ENCODE measurements around the gene CYP26B1. TPM values are rescaled to one million over a fixed set of nuclear protein-coding genes. Genes with fewer than 3 reads are reported as not detected.
A peak's percentile ranks its signal among the peaks of the same experiment; 100 is the strongest.

The CYP26B1 gene
- total RNA-seq, 1 experiment from 2014 or later, result 0.20 TPM

- H3K9me3 ChIP-seq (ENCODE audit: control insufficient read depth, low read depth, low read length), result no peaks in the 10 kb centered on the region
- no peak overlapping the region for H4K91ac ChIP-seq (ENCODE audit: insufficient read length, low read depth, low read length)
- H3K4me2 ChIP-seq (ENCODE audit: insufficient read depth, insufficient read length, low read length), result peak overlapping the region; percentile 66
- H4K5ac ChIP-seq (ENCODE audit: insufficient read length, low read depth, low read length), result no peak overlapping the region
- no peak overlapping the region for H4K8ac ChIP-seq (replicated peaks; ENCODE audit: insufficient read length, low read depth, low read length)
- no peak overlapping the region for H3K4ac ChIP-seq (ENCODE audit: low read depth, low read length)
- H2AFZ ChIP-seq (ENCODE audit: low read length), result no peak overlapping the region
- no peak for DNase-seq
- H2BK120ac ChIP-seq (ENCODE audit: low read depth, low read length, poor library complexity, severe bottlenecking), result no peak overlapping the region
- no peaks in the 10 kb centered on the region; a peak in 1 of 7 replicates for H3K36me3 Mint-ChIP-seq (ENCODE audit: insufficient read depth in 1 of 3, low read depth in 3 of 3)
- WGBS (ENCODE audit: extremely low coverage, insufficient read length, low lambda C conversion rate), result no CpG with 5 or more reads among the region's 45 CpGs
- no peak overlapping the region for H2BK12ac ChIP-seq (ENCODE audit: insufficient read length, low read depth, low read length)
- H3K79me2 ChIP-seq (ENCODE audit: insufficient read depth, low read length), result no peaks in the 10 kb centered on the region
- no peak overlapping the region for H3K27ac ChIP-seq (ENCODE audit: insufficient read length, low read depth, low read length)
- no peak overlapping the region for H2BK20ac ChIP-seq (ENCODE audit: low read depth, low read length, poor library complexity, severe bottlenecking)
- H3K14ac ChIP-seq (ENCODE audit: insufficient read depth, low read length), result no peak overlapping the region; the same call in 1 of the 2 replicates
- H3K18ac ChIP-seq (ENCODE audit: insufficient read length, low read depth, low read length), result no peak overlapping the region
- no peak overlapping the region for H3K56ac ChIP-seq (ENCODE audit: insufficient read length, low read depth, low read length)
- H4K20me1 ChIP-seq (ENCODE audit: control insufficient read depth, insufficient read depth, insufficient read length), result peaks cover 5% of the 10 kb centered on the region
- no peaks in the 10 kb centered on the region for H3K79me1 ChIP-seq (ENCODE audit: insufficient read depth, low read depth, low read length, poor library complexity, severe bottlenecking)
- no peak overlapping the region; a peak in 1 of 7 replicates for H3K27ac Mint-ChIP-seq
- H3K23ac ChIP-seq (ENCODE audit: insufficient read length, low read depth, low read length), result no peak overlapping the region
- H3K27me3 Mint-ChIP-seq (ENCODE audit: low read depth), result peaks cover 88% of the 10 kb centered on the region
- no peak overlapping the region for H2AK5ac ChIP-seq (ENCODE audit: insufficient read length, low read length)
- peaks cover 51% of the 10 kb centered on the region for H3K27me3 ChIP-seq (ENCODE audit: insufficient read depth, low read length)
- TF ChIP-seq, protein P1, sequence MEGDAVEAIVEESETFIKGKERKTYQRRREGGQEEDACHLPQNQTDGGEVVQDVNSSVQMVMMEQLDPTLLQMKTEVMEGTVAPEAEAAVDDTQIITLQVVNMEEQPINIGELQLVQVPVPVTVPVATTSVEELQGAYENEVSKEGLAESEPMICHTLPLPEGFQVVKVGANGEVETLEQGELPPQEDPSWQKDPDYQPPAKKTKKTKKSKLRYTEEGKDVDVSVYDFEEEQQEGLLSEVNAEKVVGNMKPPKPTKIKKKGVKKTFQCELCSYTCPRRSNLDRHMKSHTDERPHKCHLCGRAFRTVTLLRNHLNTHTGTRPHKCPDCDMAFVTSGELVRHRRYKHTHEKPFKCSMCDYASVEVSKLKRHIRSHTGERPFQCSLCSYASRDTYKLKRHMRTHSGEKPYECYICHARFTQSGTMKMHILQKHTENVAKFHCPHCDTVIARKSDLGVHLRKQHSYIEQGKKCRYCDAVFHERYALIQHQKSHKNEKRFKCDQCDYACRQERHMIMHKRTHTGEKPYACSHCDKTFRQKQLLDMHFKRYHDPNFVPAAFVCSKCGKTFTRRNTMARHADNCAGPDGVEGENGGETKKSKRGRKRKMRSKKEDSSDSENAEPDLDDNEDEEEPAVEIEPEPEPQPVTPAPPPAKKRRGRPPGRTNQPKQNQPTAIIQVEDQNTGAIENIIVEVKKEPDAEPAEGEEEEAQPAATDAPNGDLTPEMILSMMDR (conservative IDR thresholded peaks at IDR 0.05), result no peak
- H3K4me1 ChIP-seq (ENCODE audit: insufficient read depth, low read length), result no peaks in the 10 kb centered on the region; the same call in 1 of the 2 replicates
- H3K23me2 ChIP-seq (ENCODE audit: insufficient read length, low read depth, low read length, poor library complexity, severe bottlenecking), result peaks cover 25% of the 10 kb centered on the region
- H2BK5ac ChIP-seq (ENCODE audit: insufficient read length, low read length), result no peak overlapping the region
- no peak overlapping the region for H2BK15ac ChIP-seq (ENCODE audit: low read depth, low read length)
- no peak overlapping the region for H3K9ac ChIP-seq (ENCODE audit: extremely low read depth, insufficient read length, low read length)
- H3K4me1 Mint-ChIP-seq, result peaks cover 25 to 41% of the 10 kb centered on the region in 2 experiments
- H3K4me3 Mint-ChIP-seq, result peak overlapping the region; percentile 63 to 91
- H3K9me3 Mint-ChIP-seq, result peaks cover 0 to 3% of the 10 kb centered on the region in 2 experiments; a peak in 2 of 5 replicates
- no peak overlapping the region for H3T11ph ChIP-seq (ENCODE audit: low read length)
Observed at GRCh38 chr2:72149556-72150156, 2.0 kb upstream of the CYP26B1 start.
